HEK293 (cell line): ENCODE measurements around the gene CDRT4.

Experiments used
- CTCF ChIP-seq: fragments of 450-650 bp; formaldehyde crosslinking; IDR thresholded peaks from 2 replicates; pipeline ENCODE4 v1.5.1; 2016; ENCODE audit warnings: missing biosample characterization, missing genetic modification characterization
- HOXA7 ChIP-seq: sonication (generic); formaldehyde crosslinking; IDR thresholded peaks from 2 replicates; pipeline ENCODE4 v1.8.1; 2022; ENCODE audit warnings: missing genetic modification reagents, borderline replicate concordance
- RBAK ChIP-seq: fragments of 450-650 bp; formaldehyde crosslinking; IDR thresholded peaks from 2 replicates; pipeline ENCODE4 v1.5.1; 2016; ENCODE audit warnings: missing biosample characterization, missing genetic modification characterization
- TCF7L2 ChIP-seq: IDR thresholded peaks from 2 replicates; pipeline ENCODE4 v1.6.1; 2011; ENCODE audit warnings: low read depth, mild to moderate bottlenecking, inconsistent platforms, low read length, moderate library complexity, borderline replicate concordance
- ZNF10 ChIP-seq: fragments of 450-650 bp; formaldehyde crosslinking; IDR thresholded peaks from 2 replicates; pipeline ENCODE4 v1.5.1; 2017; ENCODE audit warnings: missing biosample characterization, missing genetic modification characterization
- ZNF266 ChIP-seq: fragments of 450-650 bp; formaldehyde crosslinking; IDR thresholded peaks from 2 replicates; pipeline ENCODE4 v1.5.1; 2016; ENCODE audit warnings: missing biosample characterization, missing genetic modification characterization, low read depth
- ZNF335 ChIP-seq: fragments of 450-650 bp; formaldehyde crosslinking; conservative IDR thresholded peaks from 2 replicates; pipeline ENCODE4 v1.5.1; 2016; ENCODE audit warnings: missing biosample characterization, missing genetic modification characterization
- ZSCAN5A ChIP-seq: fragments of 450-650 bp; formaldehyde crosslinking; IDR thresholded peaks from 2 replicates; pipeline ENCODE4 v1.5.1; 2016; ENCODE audit warnings: missing biosample characterization, missing genetic modification characterization

GRCh38 chr17:15492791-15493692 lies 25.6 kb upstream of the CDRT4 start:
- TF ChIP-seq RBAK = no peak
- TF ChIP-seq ZSCAN5A = no peak
- TF ChIP-seq TCF7L2 = no peak
- no peak for TF ChIP-seq CTCF (tag by site-specific recombination)
- TF ChIP-seq ZNF10 = no peak
- TF ChIP-seq ZNF335 (tag by site-specific recombination) = no peak
- TF ChIP-seq HOXA7 = no peak
- no peak for TF ChIP-seq ZNF266 (tag by site-specific recombination)
